Right atrium auricular region (tissue), 2 donors: ENCODE measurements around the gene NEDD4L. TPM values are rescaled to one million over a fixed set of nuclear protein-coding genes. Genes with fewer than 3 reads are reported as not detected.
"Not testable (repeated sequence)": the region's sequence is repeated elsewhere in the genome, so short reads cannot be mapped to it uniquely, and the experiment has no call there.

Experiments
- DNase-seq: peaks from one replicate; pipeline ENCODE4 v3.0.0-alpha.2; 2019; ENCODE audit warnings: low spot score
- H3K27ac ChIP-seq, 2 donors: fragments of 200-600 bp; sonication (generic); 1 replicate in 1 of 2; 2 replicates in 1 of 2; pipeline ENCODE4 v1.5.1; 2016 to 2019
- H3K27me3 ChIP-seq, 2 donors: fragments of 200-600 bp; sonication (generic); one replicate each; pipeline versions ENCODE4 v1.5.1 to v1.6.0; 2017 to 2019
- H3K36me3 ChIP-seq: fragments of 200-600 bp; sonication (generic); one replicate; pipeline ENCODE4 v1.5.1; 2016
- H3K4me1 ChIP-seq, 2 donors: fragments of 200-600 bp; sonication (generic); one replicate each; pipeline versions ENCODE4 v1.5.1 to v1.6.0; 2017 to 2019
- H3K4me3 ChIP-seq, 2 donors: fragments of 200-600 bp; sonication (generic); 1 replicate in 1 of 2; 2 replicates in 1 of 2; pipeline ENCODE4 v1.5.1; 2017 to 2019; ENCODE audit warnings: mild to moderate bottlenecking in 1 of 2, moderate library complexity in 1 of 2
- H3K9me3 ChIP-seq, 2 donors: fragments of 200-600 bp; sonication (generic); one replicate each; pipeline ENCODE4 v1.5.1; 2019
- total RNA-seq, 2 donors: library from RNA; depleted of rRNA; stranded (reverse); fragments of >200 nt; gene quantifications; one replicate each; pipeline ENCODE4 v1.1.0, GENCODE V29; 2016
- TF ChIP-seq, protein P1 (sequence below), 2 donors: fragments of 200-600 bp; sonication (generic); IDR thresholded peaks; one replicate each; pipeline ENCODE4 v1.5.1; 2019; ENCODE audit warnings: antibody characterized with exemption in 2 of 2

Gene NEDD4L
- total RNA-seq, 2 donors from 2014 or later = 45.0 to 68.0 TPM

DNA sequence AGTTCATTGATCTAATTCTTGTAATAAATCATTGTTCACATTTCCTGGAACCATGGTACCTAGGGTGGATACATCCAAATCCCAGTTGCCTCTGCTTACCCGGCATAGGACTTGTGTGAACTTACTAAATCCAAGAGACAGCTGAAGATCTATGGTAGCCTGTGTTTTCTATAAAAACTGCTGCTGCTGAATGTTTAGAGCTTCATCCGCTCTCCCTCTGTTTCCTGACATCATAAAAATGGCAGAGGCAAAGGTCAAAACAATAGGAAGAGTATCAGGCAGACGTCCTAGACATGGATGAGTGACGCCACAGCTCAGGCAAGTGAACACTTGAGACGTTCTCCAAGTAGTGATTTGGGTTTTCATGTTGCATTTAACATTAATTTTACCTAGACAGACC is 326.6 kb downstream of the NEDD4L start:
- no peak overlapping the region for H3K4me3 ChIP-seq
- H3K36me3 ChIP-seq = peaks cover 50% of the 10 kb centered on the region
- DNase-seq = no peak
- H3K27ac ChIP-seq = no peak overlapping the region
- H3K9me3 ChIP-seq = no peaks in the 10 kb centered on the region
- H3K4me1 ChIP-seq = no peaks in the 10 kb centered on the region
- H3K27me3 ChIP-seq = no peaks in the 10 kb centered on the region
- TF ChIP-seq, protein P1, sequence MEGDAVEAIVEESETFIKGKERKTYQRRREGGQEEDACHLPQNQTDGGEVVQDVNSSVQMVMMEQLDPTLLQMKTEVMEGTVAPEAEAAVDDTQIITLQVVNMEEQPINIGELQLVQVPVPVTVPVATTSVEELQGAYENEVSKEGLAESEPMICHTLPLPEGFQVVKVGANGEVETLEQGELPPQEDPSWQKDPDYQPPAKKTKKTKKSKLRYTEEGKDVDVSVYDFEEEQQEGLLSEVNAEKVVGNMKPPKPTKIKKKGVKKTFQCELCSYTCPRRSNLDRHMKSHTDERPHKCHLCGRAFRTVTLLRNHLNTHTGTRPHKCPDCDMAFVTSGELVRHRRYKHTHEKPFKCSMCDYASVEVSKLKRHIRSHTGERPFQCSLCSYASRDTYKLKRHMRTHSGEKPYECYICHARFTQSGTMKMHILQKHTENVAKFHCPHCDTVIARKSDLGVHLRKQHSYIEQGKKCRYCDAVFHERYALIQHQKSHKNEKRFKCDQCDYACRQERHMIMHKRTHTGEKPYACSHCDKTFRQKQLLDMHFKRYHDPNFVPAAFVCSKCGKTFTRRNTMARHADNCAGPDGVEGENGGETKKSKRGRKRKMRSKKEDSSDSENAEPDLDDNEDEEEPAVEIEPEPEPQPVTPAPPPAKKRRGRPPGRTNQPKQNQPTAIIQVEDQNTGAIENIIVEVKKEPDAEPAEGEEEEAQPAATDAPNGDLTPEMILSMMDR (IDR thresholded peaks at IDR 0.05) = no peak

DNA sequence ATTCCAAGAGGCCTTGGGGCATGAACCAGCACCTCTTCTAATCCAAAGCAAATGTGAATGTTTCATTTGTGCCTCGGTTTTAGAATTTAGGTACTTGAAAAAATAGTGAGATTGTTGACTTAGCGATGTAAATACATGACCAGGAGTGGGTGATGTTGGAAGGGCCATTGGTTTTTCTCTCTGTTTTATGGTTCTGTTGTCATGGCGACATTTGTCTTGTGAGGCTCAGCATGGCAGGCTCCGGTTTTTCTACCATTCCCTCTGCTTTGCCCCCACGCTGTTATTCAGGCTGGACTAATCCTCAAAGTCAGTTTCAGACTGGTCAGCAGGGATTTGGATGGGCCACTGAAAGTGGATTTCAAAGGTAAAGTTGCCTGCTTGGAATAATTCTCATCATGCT is 329.5 kb downstream of the NEDD4L start:
- no peaks in the 10 kb centered on the region for H3K27me3 ChIP-seq

DNA sequence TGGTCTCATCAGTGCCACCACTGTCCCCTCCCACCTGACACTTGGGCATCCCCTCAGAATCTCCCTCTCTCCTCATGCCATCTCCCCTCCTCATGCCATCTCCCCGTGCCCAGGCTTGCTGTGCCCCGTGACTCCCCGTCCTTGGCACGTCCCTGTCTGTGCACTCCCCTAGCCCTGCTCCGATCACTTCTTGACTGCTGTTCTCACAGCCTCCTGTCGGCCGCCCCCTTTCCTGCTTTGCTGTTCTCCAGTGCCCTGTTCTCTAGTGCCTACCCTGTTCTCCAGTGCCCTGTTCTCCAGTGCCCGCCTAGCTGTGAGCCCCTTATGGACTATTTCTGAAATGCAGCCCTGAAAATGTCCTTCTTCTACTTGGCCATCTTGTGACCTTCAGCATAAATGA is 331.0 kb downstream of the NEDD4L start:
- Histone ChIP-seq H3K4me1 (no peaks in the 10 kb centered on the region), H3K36me3 (peaks cover 26% of the 10 kb centered on the region), H3K27me3 (no peaks in the 10 kb centered on the region)

More for the DNA sequence above, 329.5 kb downstream of the NEDD4L start:
- Histone ChIP-seq H3K4me1 (no peaks in the 10 kb centered on the region), H3K36me3 (peaks cover 30% of the 10 kb centered on the region), H3K4me3 (no peak overlapping the region), H3K27ac (no peak overlapping the region), H3K9me3 (no peaks in the 10 kb centered on the region)
- no peak for DNase-seq
- TF ChIP-seq, protein P1 (IDR thresholded peaks at IDR 0.05) = no peak

DNA sequence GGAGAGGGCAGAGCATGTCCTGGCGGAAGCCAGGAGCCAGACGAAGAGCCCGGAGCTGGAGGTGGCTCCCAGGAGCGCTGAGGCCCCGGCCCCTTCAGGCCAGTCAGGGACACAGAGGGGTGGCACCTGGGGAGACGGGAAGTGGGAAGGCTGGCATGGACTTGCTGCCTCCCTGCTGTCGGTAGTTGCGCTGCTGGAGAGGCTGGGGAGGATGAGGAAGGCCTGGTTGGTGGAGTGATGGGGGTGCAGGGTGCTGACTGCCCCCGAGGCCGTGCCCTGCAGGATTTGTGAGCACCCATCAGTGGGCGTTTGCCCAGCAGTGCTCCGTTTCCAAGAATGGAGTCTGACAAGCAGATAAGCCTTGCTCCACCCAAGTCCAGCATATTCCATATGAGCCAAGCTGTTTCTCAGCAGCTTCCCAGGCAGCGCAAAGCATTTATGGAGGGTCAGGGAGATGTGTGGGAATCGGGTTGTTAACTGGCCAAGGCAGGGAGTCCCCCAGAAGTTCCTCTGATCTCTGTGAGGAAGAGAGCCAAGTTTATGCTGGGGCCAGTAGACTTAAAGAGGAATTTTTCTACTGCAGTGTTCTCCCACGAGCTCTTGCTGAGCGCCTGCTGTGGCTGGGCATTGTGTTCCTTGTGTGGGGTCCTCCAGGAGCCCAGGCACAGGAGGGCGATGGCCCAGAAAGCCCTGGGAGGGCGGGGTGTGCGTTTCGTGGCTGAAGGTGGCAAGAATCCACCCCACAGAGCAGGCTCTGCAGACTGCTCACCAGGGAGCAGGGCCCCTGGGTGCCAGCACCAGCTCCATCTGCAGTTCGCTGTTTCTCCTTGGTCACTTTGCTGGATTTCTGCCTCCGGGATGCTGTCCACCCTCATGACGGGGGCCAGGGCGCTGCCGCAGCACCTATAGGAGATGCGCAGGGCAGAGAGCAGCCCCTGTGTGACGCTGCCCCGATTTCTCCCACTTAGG is 334.7 kb downstream of the NEDD4L start:
- TF ChIP-seq, protein P1 (IDR thresholded peaks at IDR 0.05) = no peak
- no peaks in the 10 kb centered on the region for H3K27me3 ChIP-seq
- no peak overlapping the region for H3K27ac ChIP-seq
- no peaks in the 10 kb centered on the region for H3K9me3 ChIP-seq
- peaks cover 16% of the 10 kb centered on the region for H3K36me3 ChIP-seq
- peak; percentile 50 for DNase-seq
- H3K4me3 ChIP-seq = no peak overlapping the region
- no peaks in the 10 kb centered on the region for H3K4me1 ChIP-seq

More for the DNA sequence above, 331.0 kb downstream of the NEDD4L start:
- DNase-seq = no peak
- H3K4me3 ChIP-seq = no peak overlapping the region
- no peaks in the 10 kb centered on the region for H3K9me3 ChIP-seq
- TF ChIP-seq, protein P1 (IDR thresholded peaks at IDR 0.05) = no peak
- H3K27ac ChIP-seq = no peak overlapping the region

DNA sequence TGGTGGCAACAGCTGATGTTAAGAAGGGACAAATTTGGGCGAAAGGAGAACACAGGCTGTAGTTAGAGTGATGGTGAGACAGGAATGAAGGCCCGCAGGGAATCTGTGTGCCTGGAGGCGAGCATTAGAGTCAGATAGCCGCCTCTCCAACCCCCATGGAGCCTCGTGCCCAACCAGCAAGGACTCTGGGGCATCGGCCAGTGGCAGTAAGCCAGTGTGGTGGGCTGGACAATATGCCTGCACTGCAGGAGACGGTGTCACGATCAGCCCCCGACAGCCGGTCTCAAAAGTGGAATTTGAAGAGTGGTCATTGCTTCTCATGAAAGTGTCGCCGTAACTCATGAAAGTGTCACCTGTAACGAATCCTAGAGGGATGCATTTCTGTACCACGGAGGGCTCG is 335.4 kb downstream of the NEDD4L start:
- TF ChIP-seq, protein P1 (IDR thresholded peaks at IDR 0.05) = no peak
- Histone ChIP-seq H3K9me3 (no peaks in the 10 kb centered on the region), H3K4me1 (no peaks in the 10 kb centered on the region), H3K27ac (no peak overlapping the region), H3K4me3 (no peak overlapping the region), H3K36me3 (peaks cover 13% of the 10 kb centered on the region), H3K27me3 (no peaks in the 10 kb centered on the region)
- peak; percentile 56 for DNase-seq

DNA sequence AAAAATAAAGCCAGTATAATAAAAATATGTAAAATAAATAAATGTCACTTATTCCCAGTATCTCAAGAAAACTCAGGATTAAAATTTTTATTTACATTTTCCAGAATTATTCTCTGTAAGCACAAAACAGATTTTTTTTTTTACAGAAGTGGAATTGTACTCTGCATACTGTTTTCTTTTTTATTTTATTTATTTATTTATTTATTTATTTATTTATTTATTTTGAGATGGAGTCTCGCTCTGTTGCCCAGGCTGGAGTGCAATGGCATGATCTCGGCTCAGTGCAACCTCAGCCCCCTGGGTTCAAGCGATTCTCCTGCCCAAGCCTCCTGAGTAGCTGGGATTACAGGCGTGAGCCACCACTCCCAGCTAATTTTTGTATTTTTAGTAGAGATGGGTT is 336.1 kb downstream of the NEDD4L start:
- not testable (repeated sequence) for H3K4me3 ChIP-seq, H3K27me3 ChIP-seq, H3K9me3 ChIP-seq, H3K27ac ChIP-seq, H3K4me1 ChIP-seq
- H3K36me3 ChIP-seq = peaks cover 13% of the 10 kb centered on the region
- DNase-seq = peak; percentile 42
